ENCODE results near the gene TWIST2.

The TWIST2 gene

GRCh38 chr2:238895361-238895882 is 47.5 kb downstream of the TWIST2 start:
- in situ Hi-C loops (cut with HindIII; ENCODE audit: low pct_ligation_motif_present, low pct_unique_long_range_greater_than_20kb, low sequenced_read_pairs), result no loop called here
- no peak for DNase-seq

GRCh38 chr2:238895891-238896600 is 48.2 kb downstream of the TWIST2 start:
- peak; percentile 87 for DNase-seq
- in situ Hi-C loops (cut with HindIII; ENCODE audit: low pct_ligation_motif_present, low pct_unique_long_range_greater_than_20kb, low sequenced_read_pairs), result no loop called here

GRCh38 chr2:238896641-238897040 is 48.8 kb downstream of the TWIST2 start:
- in situ Hi-C loops (cut with HindIII; ENCODE audit: low pct_ligation_motif_present, low pct_unique_long_range_greater_than_20kb, low sequenced_read_pairs), result no loop called here
- no peak for DNase-seq

- DNase-seq, result no peak
- in situ Hi-C loops (cut with HindIII; ENCODE audit: low pct_ligation_motif_present, low pct_unique_long_range_greater_than_20kb, low sequenced_read_pairs), result no loop called here
Observed at GRCh38 chr2:238897122-238897880, 49.4 kb downstream of the TWIST2 start.

- in situ Hi-C loops (cut with HindIII; ENCODE audit: low pct_ligation_motif_present, low pct_unique_long_range_greater_than_20kb, low sequenced_read_pairs), result no loop called here
- no peak for DNase-seq
Observed at GRCh38 chr2:238897911-238898311, 50.0 kb downstream of the TWIST2 start.

- in situ Hi-C loops (cut with HindIII; ENCODE audit: low pct_ligation_motif_present, low pct_unique_long_range_greater_than_20kb, low sequenced_read_pairs), result no loop called here
- DNase-seq, result no peak
Observed at GRCh38 chr2:238898534-238899281, 50.8 kb downstream of the TWIST2 start.

GRCh38 chr2:238899386-238899785 is 51.5 kb downstream of the TWIST2 start:
- no peak for DNase-seq
- in situ Hi-C loops (cut with HindIII; ENCODE audit: low pct_ligation_motif_present, low pct_unique_long_range_greater_than_20kb, low sequenced_read_pairs), result no loop called here

- in situ Hi-C loops (cut with HindIII; ENCODE audit: low pct_ligation_motif_present, low pct_unique_long_range_greater_than_20kb, low sequenced_read_pairs), result no loop called here
- DNase-seq, result no peak
Observed at GRCh38 chr2:238900511-238900910, 52.6 kb downstream of the TWIST2 start.

- in situ Hi-C loops (cut with HindIII; ENCODE audit: low pct_ligation_motif_present, low pct_unique_long_range_greater_than_20kb, low sequenced_read_pairs), result no loop called here
- DNase-seq, result no peak
Observed at GRCh38 chr2:238901461-238902057, 53.7 kb downstream of the TWIST2 start.

- no peak for DNase-seq
- in situ Hi-C loops (cut with HindIII; ENCODE audit: low pct_ligation_motif_present, low pct_unique_long_range_greater_than_20kb, low sequenced_read_pairs), result no loop called here
Observed at GRCh38 chr2:238902285-238902684, 54.4 kb downstream of the TWIST2 start.

- in situ Hi-C loops (cut with HindIII; ENCODE audit: low pct_ligation_motif_present, low pct_unique_long_range_greater_than_20kb, low sequenced_read_pairs), result no loop called here
- DNase-seq, result no peak
Observed at GRCh38 chr2:238903141-238903540, 55.3 kb downstream of the TWIST2 start.

- DNase-seq, result no peak
- in situ Hi-C loops (cut with HindIII; ENCODE audit: low pct_ligation_motif_present, low pct_unique_long_range_greater_than_20kb, low sequenced_read_pairs), result no loop called here
Observed at GRCh38 chr2:238904177-238904576, 56.3 kb downstream of the TWIST2 start.

- in situ Hi-C loops (cut with HindIII; ENCODE audit: low pct_ligation_motif_present, low pct_unique_long_range_greater_than_20kb, low sequenced_read_pairs), result no loop called here
- DNase-seq, result no peak
Observed at GRCh38 chr2:238904716-238905115, 56.8 kb downstream of the TWIST2 start.

- DNase-seq, result no peak
- in situ Hi-C loops (cut with HindIII; ENCODE audit: low pct_ligation_motif_present, low pct_unique_long_range_greater_than_20kb, low sequenced_read_pairs), result no loop called here
Observed at GRCh38 chr2:238905224-238905623, 57.3 kb downstream of the TWIST2 start.

- in situ Hi-C loops (cut with HindIII; ENCODE audit: low pct_ligation_motif_present, low pct_unique_long_range_greater_than_20kb, low sequenced_read_pairs), result no loop called here
- no peak for DNase-seq
Observed at GRCh38 chr2:238905644-238906043, 57.8 kb downstream of the TWIST2 start.

- in situ Hi-C loops (cut with HindIII; ENCODE audit: low pct_ligation_motif_present, low pct_unique_long_range_greater_than_20kb, low sequenced_read_pairs), result no loop called here
- DNase-seq, result no peak
Observed at GRCh38 chr2:238906254-238906935, 58.5 kb downstream of the TWIST2 start.

GRCh38 chr2:238906936-238907716 is 59.2 kb downstream of the TWIST2 start:
- in situ Hi-C loops (cut with HindIII; ENCODE audit: low pct_ligation_motif_present, low pct_unique_long_range_greater_than_20kb, low sequenced_read_pairs), result no loop called here
- DNase-seq, result no peak
